ENCODE measurements around the gene GNAS. TPM values are rescaled to one million over a fixed set of nuclear protein-coding genes. Genes with fewer than 3 reads are reported as not detected.

GNAS gene
- total RNA-seq, 4 donors from 2014 or later, result 334 to 533 (median 451) TPM

GRCh38 chr20:58836616-58837204 lies 15.8 kb upstream of the GNAS start:
- Histone ChIP-seq H3K27me3 (peaks cover 33% of the 10 kb centered on the region), H3K4me3 (no peak overlapping the region), H3K27ac (no peak overlapping the region), H3K9me3 (no peaks in the 10 kb centered on the region), H3K4me1 (peaks cover 13% of the 10 kb centered on the region), H3K36me3 (no peaks in the 10 kb centered on the region)
- 70% methylated on average over 10 of the region's 10 CpGs for WGBS
- TF ChIP-seq CTCF (IDR thresholded peaks at IDR 0.05), result no peak
- TF ChIP-seq POLR2AphosphoS5 (IDR thresholded peaks at IDR 0.05), result no peak
- TF ChIP-seq EP300 (IDR thresholded peaks at IDR 0.05), result no peak
- no peak for TF ChIP-seq POLR2A (IDR thresholded peaks at IDR 0.05)
- DNase-seq (ENCODE audit: low spot score in 2 of 2), result no peak

GRCh38 chr20:58837717-58838116 lies 14.8 kb upstream of the GNAS start:
- no peak overlapping the region for H3K4me3 ChIP-seq
- no peak overlapping the region for H3K27ac ChIP-seq
- H3K4me1 ChIP-seq, result peaks cover 13% of the 10 kb centered on the region
- no peak for DNase-seq (ENCODE audit: low spot score in 2 of 2)
- no peaks in the 10 kb centered on the region for H3K9me3 ChIP-seq
- H3K27me3 ChIP-seq, result peaks cover 43% of the 10 kb centered on the region
- H3K36me3 ChIP-seq, result no peaks in the 10 kb centered on the region
- WGBS, result 100% methylated on average over 1 of the region's 1 CpG
- TF ChIP-seq POLR2AphosphoS5 (IDR thresholded peaks at IDR 0.05), result no peak
- no peak for TF ChIP-seq POLR2A (IDR thresholded peaks at IDR 0.05)
- no peak for TF ChIP-seq CTCF (IDR thresholded peaks at IDR 0.05)
- TF ChIP-seq EP300 (IDR thresholded peaks at IDR 0.05), result no peak

GRCh38 chr20:58838174-58838573 lies 14.3 kb upstream of the GNAS start:
- no peak overlapping the region for H3K27ac ChIP-seq
- no peaks in the 10 kb centered on the region for H3K9me3 ChIP-seq
- TF ChIP-seq CTCF (IDR thresholded peaks at IDR 0.05), result no peak
- no peak for TF ChIP-seq POLR2A (IDR thresholded peaks at IDR 0.05)
- no peak for TF ChIP-seq POLR2AphosphoS5 (IDR thresholded peaks at IDR 0.05)
- TF ChIP-seq EP300 (IDR thresholded peaks at IDR 0.05), result no peak
- H3K27me3 ChIP-seq, result peaks cover 48% of the 10 kb centered on the region
- no peak for DNase-seq (ENCODE audit: low spot score in 2 of 2)
- no peak overlapping the region for H3K4me3 ChIP-seq
- peaks cover 13% of the 10 kb centered on the region for H3K4me1 ChIP-seq
- WGBS, result 69% methylated on average over 4 of the region's 4 CpGs
- H3K36me3 ChIP-seq, result no peaks in the 10 kb centered on the region

GRCh38 chr20:58839474-58839874 lies 13.0 kb upstream of the GNAS start:
- H3K4me1 ChIP-seq, result peaks cover 13% of the 10 kb centered on the region
- 64% methylated on average over 20 of the region's 27 CpGs for WGBS
- no peaks in the 10 kb centered on the region for H3K9me3 ChIP-seq
- H3K27ac ChIP-seq, result no peak overlapping the region
- no peak for DNase-seq (ENCODE audit: low spot score in 2 of 2)
- TF ChIP-seq CTCF (IDR thresholded peaks at IDR 0.05) (no peak), POLR2A (IDR thresholded peaks at IDR 0.05) (no peak), POLR2AphosphoS5 (IDR thresholded peaks at IDR 0.05) (no peak), EP300 (IDR thresholded peaks at IDR 0.05) (no peak)
- peak overlapping the region; percentile 24 for H3K4me3 ChIP-seq
- H3K36me3 ChIP-seq, result no peaks in the 10 kb centered on the region
- peaks cover 52% of the 10 kb centered on the region for H3K27me3 ChIP-seq

GRCh38 chr20:58839991-58840747 lies 12.3 kb upstream of the GNAS start:
- 56% methylated on average over 65 of the region's 67 CpGs for WGBS
- H3K27ac ChIP-seq, result no peak overlapping the region
- no peaks in the 10 kb centered on the region for H3K9me3 ChIP-seq
- H3K4me3 ChIP-seq, result peak overlapping the region; percentile 24
- TF ChIP-seq EP300 (IDR thresholded peaks at IDR 0.05), result no peak
- TF ChIP-seq POLR2AphosphoS5 (IDR thresholded peaks at IDR 0.05), result no peak
- no peak for TF ChIP-seq CTCF (IDR thresholded peaks at IDR 0.05)
- no peak for TF ChIP-seq POLR2A (IDR thresholded peaks at IDR 0.05)
- no peaks in the 10 kb centered on the region for H3K36me3 ChIP-seq
- no peak for DNase-seq (ENCODE audit: low spot score in 2 of 2)
- H3K4me1 ChIP-seq, result peaks cover 13% of the 10 kb centered on the region
- peaks cover 57% of the 10 kb centered on the region for H3K27me3 ChIP-seq

Measured in suprapubic skin (tissue), 4 donors.